ENCODE measurements around the gene SEMA4D. TPM values are rescaled to one million over a fixed set of nuclear protein-coding genes. Genes with fewer than 3 reads are reported as not detected.

The SEMA4D gene
- total and polyA plus RNA-seq, 9 of the 15 experiments (the other 6 are each of a cell fraction or from before 2014, with no cell fraction given): 0.38 to 5.1 (median 1.8) TPM

DNA sequence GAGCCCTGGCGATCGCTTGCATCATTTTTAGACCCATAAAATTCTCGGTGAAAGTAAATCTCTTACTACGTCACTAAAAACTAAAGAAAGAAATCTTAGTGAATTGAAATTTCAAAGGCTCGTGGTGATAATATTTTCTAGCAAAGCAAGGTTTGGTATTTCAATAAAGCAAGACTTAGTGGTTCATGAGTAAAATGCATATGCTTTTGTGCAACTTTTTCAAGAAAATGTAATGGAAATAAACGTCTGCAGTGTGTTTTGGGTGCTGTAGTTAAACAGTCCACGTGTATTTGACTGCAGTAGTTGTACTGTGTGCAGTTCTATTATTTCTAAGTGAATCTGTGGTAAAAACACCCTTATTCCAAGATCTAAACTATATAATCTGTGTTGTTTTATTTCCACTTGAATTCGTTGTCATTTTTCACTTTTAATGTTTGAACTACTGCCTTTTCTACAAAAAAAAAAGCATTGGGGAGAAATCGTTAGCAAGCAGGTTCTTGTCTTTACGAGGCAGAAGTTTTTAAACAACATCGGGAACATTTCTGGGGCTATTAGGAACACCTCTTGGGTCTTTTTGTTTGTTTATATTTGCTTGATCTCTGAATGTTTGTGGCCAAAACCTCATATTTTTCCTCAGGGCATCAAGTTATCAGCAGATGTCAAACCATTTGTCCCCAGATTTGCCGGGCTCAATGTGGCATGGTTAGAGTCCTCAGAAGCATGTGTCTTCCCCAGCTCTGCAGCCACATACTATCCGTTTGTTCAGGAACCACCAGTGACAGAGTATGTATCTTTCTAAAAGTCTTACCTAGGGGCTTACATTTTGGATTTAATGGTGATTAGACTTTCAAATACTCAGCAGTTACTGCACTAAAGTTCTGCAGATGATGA is 178.7 kb downstream of the SEMA4D start (continued):
- TF ChIP-seq PHF21A (IDR thresholded peaks at IDR 0.05; ENCODE audit: borderline replicate concordance, low read depth): no peak
- TF ChIP-seq CAMTA2 (CRISPR knock-in tag; conservative IDR thresholded peaks at IDR 0.05): no peak
- peak; percentile 69 for TF ChIP-seq NCOA1 (IDR thresholded peaks at IDR 0.05; ENCODE audit: low read depth)
- TF ChIP-seq EZH2 (IDR thresholded peaks at IDR 0.05; ENCODE audit: borderline replicate concordance, low read depth, low read length): no peak
- TF ChIP-seq ZNF184 (CRISPR knock-in tag; IDR thresholded peaks at IDR 0.05): no peak
- no peak for TF ChIP-seq KAT7 (CRISPR knock-in tag; IDR thresholded peaks at IDR 0.05; ENCODE audit: borderline replicate concordance)
- no peak for TF ChIP-seq HNRNPK (IDR thresholded peaks at IDR 0.05; ENCODE audit: low read depth, low read length, poor library complexity, severe bottlenecking)
- no peak for TF ChIP-seq SMARCA5 (IDR thresholded peaks at IDR 0.05)
- TF ChIP-seq ZNF707 (CRISPR knock-in tag; conservative IDR thresholded peaks at IDR 0.05): no peak
- TF ChIP-seq HDAC3 (IDR thresholded peaks at IDR 0.05; ENCODE audit: borderline replicate concordance, partially characterized antibody): no peak
- TF ChIP-seq, protein P1, sequence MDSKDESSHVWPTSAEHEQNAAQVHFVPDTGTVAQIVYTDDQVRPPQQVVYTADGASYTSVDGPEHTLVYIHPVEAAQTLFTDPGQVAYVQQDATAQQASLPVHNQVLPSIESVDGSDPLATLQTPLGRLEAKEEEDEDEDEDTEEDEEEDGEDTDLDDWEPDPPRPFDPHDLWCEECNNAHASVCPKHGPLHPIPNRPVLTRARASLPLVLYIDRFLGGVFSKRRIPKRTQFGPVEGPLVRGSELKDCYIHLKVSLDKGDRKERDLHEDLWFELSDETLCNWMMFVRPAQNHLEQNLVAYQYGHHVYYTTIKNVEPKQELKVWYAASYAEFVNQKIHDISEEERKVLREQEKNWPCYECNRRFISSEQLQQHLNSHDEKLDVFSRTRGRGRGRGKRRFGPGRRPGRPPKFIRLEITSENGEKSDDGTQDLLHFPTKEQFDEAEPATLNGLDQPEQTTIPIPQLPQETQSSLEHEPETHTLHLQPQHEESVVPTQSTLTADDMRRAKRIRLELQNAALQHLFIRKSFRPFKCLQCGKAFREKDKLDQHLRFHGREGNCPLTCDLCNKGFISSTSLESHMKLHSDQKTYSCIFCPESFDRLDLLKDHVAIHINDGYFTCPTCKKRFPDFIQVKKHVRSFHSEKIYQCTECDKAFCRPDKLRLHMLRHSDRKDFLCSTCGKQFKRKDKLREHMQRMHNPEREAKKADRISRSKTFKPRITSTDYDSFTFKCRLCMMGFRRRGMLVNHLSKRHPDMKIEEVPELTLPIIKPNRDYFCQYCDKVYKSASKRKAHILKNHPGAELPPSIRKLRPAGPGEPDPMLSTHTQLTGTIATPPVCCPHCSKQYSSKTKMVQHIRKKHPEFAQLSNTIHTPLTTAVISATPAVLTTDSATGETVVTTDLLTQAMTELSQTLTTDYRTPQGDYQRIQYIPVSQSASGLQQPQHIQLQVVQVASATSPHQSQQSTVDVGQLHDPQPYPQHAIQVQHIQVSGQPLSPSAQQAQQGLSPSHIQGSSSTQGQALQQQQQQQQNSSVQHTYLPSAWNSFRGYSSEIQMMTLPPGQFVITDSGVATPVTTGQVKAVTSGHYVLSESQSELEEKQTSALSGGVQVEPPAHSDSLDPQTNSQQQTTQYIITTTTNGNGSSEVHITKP (IDR thresholded peaks at IDR 0.05; ENCODE audit: partially characterized antibody): no peak
- no peak for TF ChIP-seq ZBTB33 (CRISPR knock-in tag; IDR thresholded peaks at IDR 0.05)
- TF ChIP-seq, protein P2, sequence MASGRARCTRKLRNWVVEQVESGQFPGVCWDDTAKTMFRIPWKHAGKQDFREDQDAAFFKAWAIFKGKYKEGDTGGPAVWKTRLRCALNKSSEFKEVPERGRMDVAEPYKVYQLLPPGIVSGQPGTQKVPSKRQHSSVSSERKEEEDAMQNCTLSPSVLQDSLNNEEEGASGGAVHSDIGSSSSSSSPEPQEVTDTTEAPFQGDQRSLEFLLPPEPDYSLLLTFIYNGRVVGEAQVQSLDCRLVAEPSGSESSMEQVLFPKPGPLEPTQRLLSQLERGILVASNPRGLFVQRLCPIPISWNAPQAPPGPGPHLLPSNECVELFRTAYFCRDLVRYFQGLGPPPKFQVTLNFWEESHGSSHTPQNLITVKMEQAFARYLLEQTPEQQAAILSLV (tag; IDR thresholded peaks at IDR 0.05): no peak
- peak; percentile 90; the same call in 1 of the 2 replicates for TF ChIP-seq CEBPG (CRISPR knock-in tag; IDR thresholded peaks at IDR 0.05)
- TF ChIP-seq CEBPG (tag; conservative IDR thresholded peaks at IDR 0.05 in 1 of 2, IDR thresholded peaks at IDR 0.05 in 1 of 2): peak; percentile 91 to 94
- TF ChIP-seq, protein P3, sequence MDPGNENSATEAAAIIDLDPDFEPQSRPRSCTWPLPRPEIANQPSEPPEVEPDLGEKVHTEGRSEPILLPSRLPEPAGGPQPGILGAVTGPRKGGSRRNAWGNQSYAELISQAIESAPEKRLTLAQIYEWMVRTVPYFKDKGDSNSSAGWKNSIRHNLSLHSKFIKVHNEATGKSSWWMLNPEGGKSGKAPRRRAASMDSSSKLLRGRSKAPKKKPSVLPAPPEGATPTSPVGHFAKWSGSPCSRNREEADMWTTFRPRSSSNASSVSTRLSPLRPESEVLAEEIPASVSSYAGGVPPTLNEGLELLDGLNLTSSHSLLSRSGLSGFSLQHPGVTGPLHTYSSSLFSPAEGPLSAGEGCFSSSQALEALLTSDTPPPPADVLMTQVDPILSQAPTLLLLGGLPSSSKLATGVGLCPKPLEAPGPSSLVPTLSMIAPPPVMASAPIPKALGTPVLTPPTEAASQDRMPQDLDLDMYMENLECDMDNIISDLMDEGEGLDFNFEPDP (CRISPR knock-in tag; IDR thresholded peaks at IDR 0.05): no peak
- peak in 1 of 2 experiments; percentile 44; a peak in 2 of 4 replicates for TF ChIP-seq MNT (conservative IDR thresholded peaks at IDR 0.05)

All from K562 (cell line).